Measurements from ENCODE around the gene IL12RB1. TPM values are rescaled to one million over a fixed set of nuclear protein-coding genes. Genes with fewer than 3 reads are reported as not detected.

The IL12RB1 gene
- total and polyA plus RNA-seq, 2 of the 13 experiments (the other 11 are each of a cell fraction or from before 2014, with no cell fraction given), result 0.03 to 0.04 TPM

GRCh38 chr19:18069383-18069782 lies 17.4 kb downstream of the IL12RB1 start:
- H3K9me3 ChIP-seq (ENCODE audit: low read length), result no peaks in the 10 kb centered on the region
- no peak overlapping the region for H3K27ac ChIP-seq (ENCODE audit: extremely low read length, insufficient read depth, low read length)
- in situ Hi-C loops (cut with HindIII; ENCODE audit: extremely low pct_ligation_motif_present, low pct_unique_long_range_greater_than_20kb) (loop anchor here (25.0 kb wide), 1 partner anchor 132 kb away; the partner anchor contains the start of gene CCDC124), intact Hi-C loops (cut with micrococcal nuclease; ENCODE audit: unreplicated experiment) (no loop called here)
- no peaks in the 10 kb centered on the region for H3K36me3 ChIP-seq (replicated peaks in 1 of 2; ENCODE audit: control insufficient read depth in 1 of 2, insufficient read depth in 2 of 2, low read length in 2 of 2)
- ChIA-PET POLR2A (no interaction called here), CTCF (ENCODE audit: low intra/inter-chr PET ratio, low total read pairs) (no interaction called here)
- DNase-seq (ENCODE audit: low spot score) (no peak), ATAC-seq (no peak), FAIRE-seq (no peak)
- no TSS peak for BruUV-seq (replicated peaks)
- H3K27me3 ChIP-seq (ENCODE audit: control insufficient read depth in 1 of 2, insufficient read depth in 2 of 2, low read length in 2 of 2), result peaks cover 0 to 19% of the 10 kb centered on the region in 2 experiments; a peak in 3 of 5 replicates
- H3K4me1 ChIP-seq (ENCODE audit: insufficient read depth, low read length), result 0 out of 2 replicates have a peak, but pooled peaks cover 4% of the 10 kb centered on the region
- no peak overlapping the region for H3K4me3 ChIP-seq (replicated peaks in 1 of 3; ENCODE audit: insufficient read depth in 1 of 3, low read depth in 2 of 3, low read length in 3 of 3)
- H2AFZ ChIP-seq (ENCODE audit: low read length), result no peak overlapping the region
- H4K20me1 ChIP-seq (ENCODE audit: insufficient read depth, low read length), result no peaks in the 10 kb centered on the region
- H3K79me2 ChIP-seq (ENCODE audit: insufficient read depth, low read length), result no peaks in the 10 kb centered on the region
- TF ChIP-seq AFF4 (CRISPR knock-in tag; IDR thresholded peaks at IDR 0.05), result no peak
- no peak for TF ChIP-seq ATRX (CRISPR knock-in tag; IDR thresholded peaks at IDR 0.05; ENCODE audit: borderline replicate concordance)
- TF ChIP-seq ZSCAN5A (CRISPR knock-in tag; IDR thresholded peaks at IDR 0.05; ENCODE audit: borderline replicate concordance), result no peak
- TF ChIP-seq FOXJ3 (CRISPR knock-in tag; IDR thresholded peaks at IDR 0.05; ENCODE audit: borderline replicate concordance), result no peak
- no peak for TF ChIP-seq HNF1B (CRISPR knock-in tag; IDR thresholded peaks at IDR 0.05)
- WGBS (ENCODE audit: low lambda C conversion rate), result 75% methylated on average over 4 of the region's 15 CpGs
- no peak overlapping the region for H3K4me2 ChIP-seq (ENCODE audit: low read depth, low read length)
- no peak overlapping the region for H3K9ac ChIP-seq (ENCODE audit: insufficient read depth, low read depth, low read length)
